HK-2 (cell line): ENCODE results near the gene COMT.

Experiments
- DNase-seq: peaks from one replicate; pipeline ENCODE4 v3.0.0-alpha.2; 2018; ENCODE audit not compliant: unreplicated experiment

The COMT gene

DNA sequence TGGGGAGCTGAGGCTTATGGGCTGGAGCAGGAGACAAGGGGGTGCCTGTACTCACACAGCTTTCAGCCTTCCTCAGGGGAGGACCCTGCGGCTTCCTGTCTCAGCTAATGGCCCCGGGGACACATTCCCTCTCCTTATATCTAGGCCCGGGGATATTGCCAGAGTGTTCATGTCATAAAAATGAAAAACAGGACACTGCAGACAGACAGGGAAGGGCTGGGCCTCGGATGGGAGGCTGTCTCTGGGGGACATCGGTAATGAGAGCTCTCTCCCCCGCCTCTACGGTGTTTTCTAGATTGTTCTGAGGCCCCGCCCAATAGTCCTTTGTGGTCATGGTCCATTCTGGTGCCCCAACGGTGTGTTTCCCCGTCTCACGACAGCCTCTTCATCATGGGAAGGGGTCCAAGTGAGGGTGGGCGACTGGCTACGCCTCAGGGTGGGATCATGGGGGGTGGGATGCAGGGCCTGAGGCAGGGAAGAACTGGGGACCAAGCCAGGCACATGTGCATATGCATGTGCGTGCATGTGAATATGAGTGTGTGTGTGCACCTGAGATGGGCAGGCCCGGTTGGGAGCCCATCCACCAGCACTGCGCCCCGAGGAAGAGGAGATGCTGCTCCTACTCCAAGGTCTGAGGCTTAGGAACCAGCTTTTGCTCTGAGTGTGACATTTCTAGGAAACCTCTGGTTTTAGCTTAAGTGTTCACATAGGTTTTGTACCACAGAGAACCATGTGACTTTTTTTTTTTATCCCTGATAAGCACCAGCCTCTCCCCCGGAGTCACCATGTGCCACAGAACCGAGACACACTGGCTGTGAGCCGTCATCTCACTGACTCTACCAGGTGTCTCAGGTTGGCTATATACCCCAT is 69.8 kb downstream of the COMT start:
- DNase-seq = no peak

GRCh38 chr22:20011993-20012740 is 70.6 kb downstream of the COMT start:
- no peak for DNase-seq

DNA sequence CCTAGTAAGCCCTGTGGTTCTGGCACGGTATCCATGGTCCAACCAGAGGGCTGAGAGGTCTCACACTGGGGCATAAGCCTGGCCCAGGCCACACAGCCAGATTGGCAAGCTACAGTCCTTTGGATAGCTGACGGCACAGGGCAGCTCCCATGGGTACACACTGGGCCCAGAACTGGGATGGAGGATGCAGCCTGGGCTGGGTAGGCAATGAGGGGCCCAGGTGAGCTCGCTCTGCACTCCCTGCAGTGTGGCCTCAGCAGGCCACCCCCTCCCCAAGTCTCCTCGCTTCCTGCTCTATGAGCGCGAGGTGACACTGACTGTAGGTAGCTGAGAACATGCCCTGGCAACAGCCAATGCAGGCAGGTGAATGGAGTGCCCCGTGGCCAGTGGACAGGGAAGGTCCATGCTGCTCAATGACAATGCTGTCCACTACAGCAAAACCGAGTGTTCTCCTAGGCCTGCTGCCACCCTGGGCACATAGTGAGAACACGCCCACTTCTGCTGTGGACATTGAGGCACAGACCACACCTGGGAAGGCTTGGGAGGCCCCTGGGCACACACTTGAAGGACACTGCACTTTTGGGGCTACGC is 71.3 kb downstream of the COMT start:
- no peak for DNase-seq

- DNase-seq = no peak
These were observed 71.9 kb downstream of the COMT start for GRCh38 chr22:20013382-20013871.

DNA sequence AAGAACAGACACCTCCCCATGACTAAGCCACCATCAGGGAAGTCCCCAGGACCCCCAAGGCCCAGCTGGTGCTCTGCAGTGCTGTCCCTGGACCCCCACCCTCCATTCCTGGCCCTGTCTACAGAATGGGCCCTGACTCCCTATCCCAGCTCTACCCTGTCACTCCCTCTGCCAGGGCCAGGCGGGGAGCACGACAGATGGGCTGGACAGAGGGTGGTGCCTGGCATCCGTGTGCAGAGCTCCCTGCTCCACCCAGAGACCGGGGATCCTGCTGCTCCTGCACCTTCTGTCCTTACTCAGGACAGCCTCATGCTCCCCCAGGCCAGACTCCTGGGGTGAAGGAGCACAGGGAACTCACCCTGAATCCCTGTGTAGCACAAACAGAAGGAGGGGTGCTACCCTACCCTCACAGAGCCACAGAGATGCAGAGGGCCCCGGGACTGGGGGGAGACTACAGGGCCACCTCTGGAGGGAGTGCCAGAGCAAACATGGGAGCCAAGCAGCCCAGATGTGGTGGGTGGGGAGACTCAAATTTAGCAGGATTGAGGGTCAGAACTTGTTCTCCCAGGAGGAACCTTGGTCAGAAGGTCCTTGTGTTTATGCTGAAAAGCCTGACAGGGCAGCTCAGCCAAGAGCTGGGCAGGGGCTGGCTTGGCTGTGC is 73.1 kb downstream of the COMT start:
- no peak for DNase-seq

GRCh38 chr22:20015187-20015625 is 73.6 kb downstream of the COMT start:
- no peak for DNase-seq

DNA sequence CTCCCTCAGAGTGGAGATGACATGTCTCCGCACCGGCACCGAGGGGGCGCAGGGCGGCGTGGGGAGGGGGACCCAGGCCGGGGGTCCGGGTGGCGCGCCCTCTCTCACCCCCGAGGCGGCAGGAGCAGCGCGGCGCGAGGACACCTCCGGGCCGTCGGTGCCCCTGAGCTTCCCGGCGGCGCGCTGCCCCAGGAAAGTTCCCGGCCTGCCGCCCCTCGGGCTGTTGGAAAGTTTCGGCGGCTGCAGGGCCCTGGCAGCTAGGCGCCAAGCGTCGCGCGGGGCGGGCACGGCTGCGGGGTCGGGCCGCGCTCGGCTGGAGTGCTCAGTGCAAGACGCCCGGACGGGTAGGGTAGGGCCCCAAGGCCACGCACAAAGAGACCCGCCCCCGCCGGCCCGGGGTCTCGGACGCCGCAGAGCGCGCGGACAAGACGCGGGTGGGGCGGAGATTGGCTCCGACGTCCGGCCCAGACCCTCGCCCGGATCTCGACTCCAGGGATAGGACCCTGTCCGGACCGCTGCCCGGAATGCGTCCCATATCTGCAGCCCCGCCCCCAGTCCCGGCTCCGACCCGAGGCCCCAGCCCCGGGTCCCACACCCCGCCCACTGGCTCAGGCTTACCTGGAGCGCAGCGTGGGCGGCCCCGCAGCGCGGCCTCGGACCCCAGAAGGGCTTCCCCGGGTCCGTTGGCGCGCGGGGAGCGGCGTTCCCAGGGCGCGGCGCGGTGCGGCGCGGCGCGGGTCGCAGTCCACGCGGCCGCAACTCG is 74.6 kb downstream of the COMT start:
- DNase-seq = no peak

DNA sequence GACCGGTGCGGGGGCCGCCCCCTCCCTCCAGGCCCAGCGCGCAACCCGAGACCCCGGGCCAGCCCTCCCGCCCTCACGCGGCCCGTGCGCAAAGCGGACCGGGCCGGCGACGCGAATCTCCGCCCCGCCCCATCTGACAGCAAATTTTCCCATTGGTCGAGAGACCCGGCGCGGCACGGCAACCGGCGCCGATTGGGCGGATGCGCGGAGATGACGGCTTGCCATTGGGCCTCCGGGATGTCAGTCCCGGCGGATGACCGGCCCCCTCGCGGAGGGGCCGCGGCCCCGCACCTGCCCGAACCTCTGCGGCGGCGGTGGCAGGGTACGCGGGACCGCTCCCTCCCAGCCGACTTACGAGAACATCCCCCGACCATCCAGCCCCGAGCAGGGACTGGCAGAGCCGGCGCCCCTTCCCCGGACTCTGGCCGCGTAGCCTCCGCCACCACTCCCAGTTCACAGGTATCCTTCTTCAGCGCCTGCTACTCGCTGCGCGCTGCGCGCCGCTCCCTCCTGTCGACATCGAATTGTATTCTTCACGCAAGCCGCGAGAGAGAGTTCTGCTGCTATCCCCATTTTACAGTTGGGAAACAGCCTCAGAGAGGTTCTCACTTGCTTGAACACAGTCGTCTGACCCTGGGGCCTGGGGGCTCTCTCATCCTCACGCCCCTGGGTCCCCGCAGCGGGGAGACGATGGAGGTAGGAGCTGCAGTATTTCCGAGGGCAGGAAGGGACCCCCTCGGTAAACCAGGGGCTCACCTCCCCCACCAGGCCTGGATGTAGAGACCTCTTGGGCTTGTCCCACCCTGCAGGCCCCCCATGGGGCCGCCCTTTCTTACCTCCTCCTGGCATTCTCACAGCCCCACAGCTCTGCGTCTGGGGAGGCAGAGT is 75.4 kb downstream of the COMT start, which contains the start of gene ARVCF:
TSS of gene ARVCF (minus strand) at position 90 of the 888 bp plus-strand sequence. CDS start 26,029 bp downstream, outside the sequence.
- peak; percentile 90 for DNase-seq

- DNase-seq = no peak
These were observed 76.0 kb downstream of the COMT start for GRCh38 chr22:20017622-20017958.

DNA sequence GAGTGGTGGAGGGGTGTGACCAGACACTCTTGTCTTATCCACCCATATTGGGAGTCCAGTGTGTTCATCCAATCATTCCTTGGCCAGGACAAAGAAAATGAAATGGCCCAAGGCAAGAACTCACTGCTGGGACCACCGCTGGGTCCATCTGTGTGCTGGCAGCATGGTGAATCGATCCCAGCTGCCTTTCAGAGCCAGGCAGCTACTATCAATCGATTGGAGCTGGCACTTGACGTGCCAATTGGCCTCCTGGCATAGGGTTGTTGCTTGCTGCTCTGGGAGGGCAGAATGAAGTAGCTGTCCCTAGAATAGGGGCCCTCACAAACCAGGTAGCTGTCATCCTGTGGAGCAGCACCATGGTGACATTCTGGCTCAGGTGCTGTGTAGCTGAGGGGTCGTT is 76.4 kb downstream of the COMT start:
- no peak for DNase-seq
